Gastroesophageal sphincter (tissue), 3 donors: ENCODE data around the gene ARHGAP19.

Source experiments
- CTCF ChIP-seq, 4 experiments: fragments of 200-600 bp in 2 of 4; fragments of 450-650 bp in 2 of 4; sonication (generic) in 1 of 4; IDR thresholded peaks; one replicate each; pipeline ENCODE4 v1.5.1; 2017 to 2019; ENCODE audit warnings: antibody characterized with exemption in 4 of 4, mild to moderate bottlenecking in 2 of 4, moderate library complexity in 2 of 4
- POLR2A ChIP-seq, 2 donors: fragments of 450-650 bp; IDR thresholded peaks; one replicate each; pipeline ENCODE4 v1.6.1; 2017; ENCODE audit warnings: antibody characterized with exemption in 2 of 2, mild to moderate bottlenecking in 2 of 2, moderate library complexity in 1 of 2
- POLR2AphosphoS5 ChIP-seq: sonication (generic); formaldehyde crosslinking; IDR thresholded peaks from one replicate; pipeline ENCODE4 v1.6.1; 2017; ENCODE audit warnings: antibody characterized with exemption

- TF ChIP-seq CTCF (IDR thresholded peaks at IDR 0.05) (no peak), POLR2A (IDR thresholded peaks at IDR 0.05) (no peak), POLR2AphosphoS5 (no peak)
These were observed 116.2 kb downstream of the ARHGAP19 start for GRCh38 chr10:97176226-97176625.
